Cortex of kidney (tissue), 1 donor: ENCODE data around the gene STK25.
"Not testable (repeated sequence)": the region's sequence is repeated elsewhere in the genome, so short reads cannot be mapped to it uniquely, and the experiment has no call there.

ENCODE experiments used
- DNase-seq: peaks from one replicate; lab custom pipeline; 2025; lab: John Stamatoyannopoulos, UW

STK25 gene

GRCh38 chr2:241507430-241508239 is 749 bp downstream of the STK25 start:
- no peak for DNase-seq

DNA sequence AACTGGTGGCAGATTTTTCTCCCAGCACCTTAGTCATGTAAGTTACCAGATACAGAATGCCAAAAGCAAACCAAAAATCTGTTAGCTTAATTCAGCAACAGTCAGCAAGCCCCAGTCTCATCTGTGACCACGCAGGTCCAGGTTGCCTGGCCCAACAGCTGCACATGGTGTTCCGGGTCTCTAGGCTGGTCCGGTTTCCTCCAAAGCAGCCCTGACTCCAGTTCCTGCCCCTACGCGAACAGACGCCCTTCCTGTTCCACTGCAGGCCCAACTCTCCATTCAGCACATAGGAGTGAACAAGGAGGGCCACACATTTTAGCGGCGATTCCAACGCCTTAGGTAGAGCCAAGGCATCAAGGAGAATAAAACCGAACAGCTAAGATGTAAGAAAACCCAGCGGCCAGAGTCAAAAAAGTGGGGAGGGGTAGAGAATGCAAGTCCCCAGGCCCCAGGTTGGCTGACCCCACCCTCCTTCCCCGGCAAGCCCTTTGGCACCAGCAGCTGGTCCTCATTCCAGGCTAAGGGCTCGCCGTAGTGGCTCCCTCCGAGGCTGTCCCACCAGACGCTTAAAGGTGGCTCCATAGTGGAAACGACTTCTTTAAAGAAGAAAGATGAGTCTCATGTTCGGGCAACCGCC is 1.5 kb downstream of the STK25 start:
- DNase-seq: no peak

GRCh38 chr2:241506317-241506716 is 2.1 kb downstream of the STK25 start:
- not testable (repeated sequence) for DNase-seq

- no peak for DNase-seq
These were observed 2.6 kb downstream of the STK25 start for GRCh38 chr2:241505781-241506201.

GRCh38 chr2:241505086-241505780 is 3.2 kb downstream of the STK25 start:
- no peak for DNase-seq

DNA sequence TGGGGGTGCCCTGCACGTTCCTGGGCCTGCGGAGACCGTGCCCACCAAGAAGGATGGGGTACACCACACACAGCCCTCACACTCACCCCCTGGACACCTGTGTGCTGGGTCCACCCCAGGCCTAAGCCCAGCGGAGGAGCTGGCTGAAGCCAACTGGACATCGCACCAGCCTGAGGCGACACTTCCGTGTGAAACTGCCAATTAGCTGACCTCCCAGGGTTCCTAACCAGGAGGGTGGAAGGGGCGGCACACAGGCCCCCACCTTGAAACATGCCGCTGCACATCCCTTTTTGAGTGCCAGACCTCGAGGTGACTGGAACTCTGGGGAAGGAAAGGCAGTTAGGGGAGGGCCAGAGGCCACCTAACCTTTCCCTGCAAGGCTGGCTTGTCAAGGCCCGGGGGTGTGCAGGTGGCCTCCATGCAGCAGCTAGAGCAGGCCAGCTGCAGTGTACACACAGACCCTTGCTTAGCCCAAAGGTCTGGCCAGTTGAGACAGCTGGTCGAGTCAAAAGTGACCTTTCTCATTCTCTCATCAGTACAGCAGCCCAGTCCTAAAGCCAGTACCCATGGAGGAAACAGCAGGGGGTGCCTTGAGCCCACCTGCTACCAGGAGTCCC is 4.5 kb downstream of the STK25 start:
- no peak for DNase-seq

DNA sequence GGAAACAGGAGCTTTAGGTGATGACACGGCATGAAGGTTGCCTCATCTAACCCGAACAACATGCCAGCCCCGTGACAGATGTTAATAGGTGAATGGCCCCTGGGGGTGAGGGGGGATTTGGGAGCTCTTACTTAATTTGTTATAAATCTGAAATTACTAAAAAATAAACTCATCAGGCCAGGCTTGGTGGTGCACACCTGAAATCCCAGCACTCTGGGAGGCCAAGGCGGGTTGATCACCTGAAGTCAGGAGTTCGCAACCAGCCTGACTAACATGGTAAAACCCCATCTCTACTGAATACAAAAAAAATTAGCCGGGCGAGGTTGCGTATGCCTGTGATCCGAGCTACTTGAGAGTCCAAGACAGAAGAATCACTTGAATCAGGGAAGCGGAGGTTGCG is 6.1 kb downstream of the STK25 start:
- no peak for DNase-seq

DNA sequence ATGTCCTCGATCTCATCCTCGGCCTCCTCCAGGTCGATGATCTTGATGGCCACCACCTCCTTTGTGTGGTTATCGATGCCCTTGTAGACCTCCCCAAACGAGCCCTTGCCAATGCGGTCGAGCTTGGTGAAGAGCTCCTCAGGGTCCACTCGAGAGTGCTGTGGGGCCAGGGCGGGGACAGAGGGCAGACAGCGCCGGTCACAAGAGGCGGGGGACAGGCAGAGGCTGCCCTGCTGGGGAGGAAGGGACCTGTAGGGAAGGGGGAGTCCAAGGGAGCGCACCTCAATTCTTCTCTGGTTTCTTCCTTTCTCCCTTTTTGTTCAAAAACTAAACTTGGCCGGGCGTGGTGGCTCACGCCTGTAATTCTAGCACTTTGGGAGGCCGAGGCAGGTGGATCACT is 6.8 kb downstream of the STK25 start:
- no peak for DNase-seq

DNA sequence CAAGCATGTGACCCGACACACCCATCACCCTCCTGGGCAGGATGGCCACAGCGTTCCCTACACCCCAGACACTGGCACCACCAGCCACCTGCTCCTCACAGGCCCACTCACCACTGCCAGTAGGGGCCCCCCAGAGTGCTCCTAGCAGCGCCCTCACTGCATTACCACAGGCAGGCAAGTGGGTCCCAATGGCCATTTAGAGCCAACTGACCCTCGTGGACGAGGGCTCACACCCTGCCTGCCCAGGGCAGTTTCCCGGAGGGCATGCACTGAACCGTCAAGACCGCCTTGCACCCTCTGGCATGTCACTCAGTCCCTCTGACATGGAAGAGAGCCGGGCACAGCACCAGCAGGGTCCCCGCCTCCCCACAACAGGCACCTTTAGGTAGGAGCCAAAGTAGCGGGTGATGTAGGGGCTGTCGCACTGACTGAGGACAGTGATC is 7.3 kb downstream of the STK25 start:
- DNase-seq: no peak

GRCh38 chr2:241500431-241500975 is 7.9 kb downstream of the STK25 start:
- no peak for DNase-seq

DNA sequence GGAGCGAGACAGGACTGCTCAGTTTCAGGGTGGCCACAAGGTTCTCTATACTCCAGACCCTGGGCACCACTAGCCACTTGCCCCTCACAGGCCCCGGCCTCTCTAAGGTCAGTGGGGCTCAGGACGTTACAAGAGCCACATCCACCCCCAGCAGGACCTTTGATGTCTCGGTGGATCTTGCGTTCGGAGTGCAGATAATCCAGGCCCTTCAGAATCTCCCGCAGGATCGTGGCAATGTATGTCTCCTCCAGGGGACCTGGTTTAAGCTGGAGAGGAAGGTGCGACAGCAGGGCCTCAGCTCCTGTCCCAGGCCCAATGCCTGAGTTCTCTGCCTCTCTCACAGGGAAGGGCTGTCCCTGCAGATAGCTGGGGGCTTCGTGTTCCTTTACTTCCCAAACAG is 8.4 kb downstream of the STK25 start:
- DNase-seq: no peak

- DNase-seq: no peak
These were observed 9.0 kb downstream of the STK25 start for GRCh38 chr2:241499146-241499965.

DNA sequence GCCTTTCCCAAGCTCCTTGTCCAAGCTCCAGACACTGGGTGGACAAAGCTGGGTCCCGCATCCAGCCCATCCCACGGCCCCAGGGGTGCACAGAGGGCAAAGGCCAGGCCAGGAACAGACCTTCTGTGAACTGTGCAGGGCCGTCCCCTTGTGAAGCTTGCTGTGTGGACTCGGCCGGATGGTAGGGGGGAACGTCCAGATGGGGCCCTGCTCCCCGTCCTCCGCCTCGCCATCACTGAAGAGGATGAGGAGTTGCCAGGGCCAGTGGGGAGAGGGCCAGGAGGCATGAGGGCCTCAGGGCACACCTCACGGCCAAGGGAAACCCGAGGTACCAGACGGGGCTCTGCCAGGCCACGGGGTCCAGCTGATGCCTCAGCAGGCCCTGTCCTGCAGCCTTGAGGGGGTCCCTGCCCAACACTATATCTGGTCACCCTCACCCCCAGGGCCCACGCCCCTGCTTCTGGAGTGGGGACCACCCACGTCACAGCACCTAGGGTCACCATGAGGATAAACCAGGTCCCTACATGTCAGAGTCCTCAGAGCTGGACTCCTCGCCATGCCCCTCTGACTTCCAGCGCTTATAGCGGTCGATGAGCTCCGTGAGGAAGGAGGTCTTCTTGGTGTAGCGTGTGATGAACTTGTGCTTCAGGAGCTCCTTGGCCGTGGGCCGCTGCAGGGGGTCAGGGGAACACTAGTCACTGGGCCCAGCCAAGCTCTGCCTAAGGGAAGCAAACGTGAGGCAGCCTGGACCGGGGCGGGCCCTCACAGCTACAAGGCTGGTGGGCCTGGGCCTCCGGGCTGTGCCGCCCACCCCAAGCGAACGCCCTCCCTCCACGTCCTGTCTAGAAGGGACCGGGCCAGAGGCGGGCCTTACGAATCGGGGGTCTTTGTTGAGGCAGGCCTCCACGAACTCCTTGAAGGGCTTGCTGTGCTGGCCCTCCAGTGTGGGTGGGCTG is 10.0 kb downstream of the STK25 start:
- no peak for DNase-seq

DNA sequence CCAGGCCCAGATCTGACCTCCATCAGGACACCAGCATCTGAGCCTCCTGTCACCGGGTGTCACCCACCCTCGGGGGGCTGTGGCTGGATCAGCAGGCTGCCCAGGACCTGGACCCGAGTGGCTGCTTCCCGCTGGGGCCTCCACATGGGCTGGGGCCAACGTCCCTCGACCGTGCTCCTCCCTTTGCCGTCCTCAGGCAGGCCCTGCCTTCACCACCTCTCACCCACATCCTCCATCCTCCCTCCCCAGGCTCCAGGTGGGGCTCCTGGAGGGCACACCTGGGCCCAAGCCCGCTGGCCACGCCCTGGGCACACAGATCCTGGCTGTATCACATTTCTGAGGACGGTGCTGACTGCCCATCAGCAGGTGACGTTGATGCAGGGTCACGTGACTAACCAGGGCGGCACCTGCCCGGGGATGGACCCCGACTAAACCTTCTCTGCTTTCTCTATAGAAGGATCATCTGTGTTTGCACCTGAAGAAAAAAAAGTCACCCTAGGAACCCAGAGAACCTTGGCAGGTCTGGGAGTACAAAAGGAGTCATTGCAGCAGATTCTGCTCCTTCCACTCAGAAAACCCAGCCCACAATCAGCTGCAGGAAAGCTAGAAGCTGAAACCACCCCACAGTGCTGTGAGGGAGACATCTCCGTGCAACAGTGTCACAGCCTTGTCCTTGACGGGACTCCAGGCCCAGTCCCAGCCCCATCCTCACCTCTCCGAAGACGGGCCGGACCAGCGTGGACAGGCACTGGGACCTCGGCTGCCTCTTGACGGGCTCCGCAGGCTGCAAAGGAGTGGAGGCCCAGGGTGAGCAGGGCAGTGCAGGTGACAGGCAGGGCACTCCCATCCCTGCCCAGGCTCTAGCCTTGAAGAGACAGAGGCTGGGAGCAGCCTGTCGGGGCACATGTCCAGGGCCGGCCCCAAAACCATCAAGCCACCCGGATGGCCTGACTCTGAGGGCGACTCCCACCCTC is 11.2 kb downstream of the STK25 start:
- DNase-seq: no peak

GRCh38 chr2:241496003-241496707 is 12.2 kb downstream of the STK25 start:
- no peak for DNase-seq

- DNase-seq: no peak
These were observed 13.0 kb downstream of the STK25 start for GRCh38 chr2:241495172-241496002.

GRCh38 chr2:241494311-241494908 is 14.0 kb downstream of the STK25 start:
- no peak for DNase-seq
